Uterus (tissue), 4 donors: ENCODE results near the gene RBBP9. TPM values are rescaled to one million over a fixed set of nuclear protein-coding genes. Genes with fewer than 3 reads are reported as not detected.
A peak's percentile ranks its signal among the peaks of the same experiment; 100 is the strongest.

ENCODE experiments used
- DNase-seq, 2 donors: peaks; one replicate each; pipeline ENCODE4 v3.0.0-alpha.2; 2019 to 2020
- H3K27ac ChIP-seq, 2 donors: fragments of 200-600 bp; sonication (generic); 1 replicate in 1 of 2; 2 replicates in 1 of 2; pipeline ENCODE4 v1.5.1; 2016 to 2018
- H3K27me3 ChIP-seq, 2 donors: fragments of 200-600 bp; sonication (generic); one replicate each; pipeline ENCODE4 v1.5.1; 2018 to 2019; ENCODE audit warnings: control low read depth in 1 of 2
- H3K36me3 ChIP-seq, 2 donors: fragments of 200-600 bp; sonication (generic); one replicate each; pipeline ENCODE4 v1.5.1; 2019; ENCODE audit warnings: control low read depth in 1 of 2
- H3K4me1 ChIP-seq, 2 donors: fragments of 200-600 bp; sonication (generic); one replicate each; pipeline ENCODE4 v1.5.1; 2018 to 2019; ENCODE audit warnings: control low read depth in 1 of 2
- H3K4me3 ChIP-seq, 2 donors: fragments of 200-600 bp; sonication (generic); 1 replicate in 1 of 2; 2 replicates in 1 of 2; pipeline ENCODE4 v1.5.1; 2018 to 2019; ENCODE audit warnings: mild to moderate bottlenecking in 1 of 2
- H3K9me3 ChIP-seq, 2 donors: fragments of 200-600 bp; sonication (generic); one replicate each; pipeline ENCODE4 v1.5.1; 2019; ENCODE audit warnings: control low read depth in 1 of 2
- POLR2A ChIP-seq, 2 donors: fragments of 450-650 bp; IDR thresholded peaks; one replicate each; pipeline ENCODE4 v1.6.1; 2016; ENCODE audit warnings: antibody characterized with exemption in 2 of 2, mild to moderate bottlenecking in 1 of 2, moderate library complexity in 1 of 2
- intact Hi-C: fragments of 100-400 bp; cut with DNase I; formaldehyde crosslinking; loops from one replicate; pipeline ENCODE4 v1.15.1; 2023; ENCODE audit warnings: low total_unique reads
- total RNA-seq, 4 donors: library from RNA; depleted of rRNA in 3 of 4; stranded (reverse); fragments of >200 nt in 3 of 4; gene quantifications; one replicate each; pipeline versions ENCODE4 v1.1.0 to v1.2.4, GENCODE V29; 2014 to 2023
- TF ChIP-seq, protein P1 (sequence below), 4 experiments: fragments of 200-600 bp in 2 of 4; fragments of 450-650 bp in 2 of 4; sonication (generic) in 2 of 4; IDR thresholded peaks; one replicate each; pipeline ENCODE4 v1.5.1; 2016 to 2019; ENCODE audit warnings: antibody characterized with exemption in 4 of 4, mild to moderate bottlenecking in 2 of 4, moderate library complexity in 1 of 4
- donor health status: DM: yes; HTN: yes; CAD: no.

Gene RBBP9
- total RNA-seq, 4 donors from 2014 or later: 12.5 to 128 (median 40.7) TPM

DNA sequence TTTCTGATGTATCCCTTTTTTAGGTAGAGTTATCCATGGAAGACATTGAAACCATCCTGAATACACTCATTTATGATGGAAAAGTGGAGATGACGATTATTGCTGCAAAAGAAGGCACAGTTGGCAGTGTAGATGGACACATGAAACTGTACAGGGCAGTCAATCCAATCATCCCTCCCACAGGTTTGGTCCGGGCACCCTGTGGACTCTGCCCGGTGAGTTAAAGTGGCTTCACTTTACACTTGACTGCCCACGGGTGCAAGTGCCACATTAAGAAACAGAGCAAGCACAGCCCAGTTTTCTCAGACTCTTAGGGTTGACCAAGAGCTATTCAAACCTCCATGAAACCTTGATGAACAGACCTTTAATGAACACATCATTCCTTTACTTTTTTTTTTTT is 15.4 kb downstream of the RBBP9 start:
- H3K4me3 ChIP-seq: no peak overlapping the region
- no peaks in the 10 kb centered on the region for H3K36me3 ChIP-seq
- no peak for TF ChIP-seq POLR2A (IDR thresholded peaks at IDR 0.05)
- TF ChIP-seq, protein P1, sequence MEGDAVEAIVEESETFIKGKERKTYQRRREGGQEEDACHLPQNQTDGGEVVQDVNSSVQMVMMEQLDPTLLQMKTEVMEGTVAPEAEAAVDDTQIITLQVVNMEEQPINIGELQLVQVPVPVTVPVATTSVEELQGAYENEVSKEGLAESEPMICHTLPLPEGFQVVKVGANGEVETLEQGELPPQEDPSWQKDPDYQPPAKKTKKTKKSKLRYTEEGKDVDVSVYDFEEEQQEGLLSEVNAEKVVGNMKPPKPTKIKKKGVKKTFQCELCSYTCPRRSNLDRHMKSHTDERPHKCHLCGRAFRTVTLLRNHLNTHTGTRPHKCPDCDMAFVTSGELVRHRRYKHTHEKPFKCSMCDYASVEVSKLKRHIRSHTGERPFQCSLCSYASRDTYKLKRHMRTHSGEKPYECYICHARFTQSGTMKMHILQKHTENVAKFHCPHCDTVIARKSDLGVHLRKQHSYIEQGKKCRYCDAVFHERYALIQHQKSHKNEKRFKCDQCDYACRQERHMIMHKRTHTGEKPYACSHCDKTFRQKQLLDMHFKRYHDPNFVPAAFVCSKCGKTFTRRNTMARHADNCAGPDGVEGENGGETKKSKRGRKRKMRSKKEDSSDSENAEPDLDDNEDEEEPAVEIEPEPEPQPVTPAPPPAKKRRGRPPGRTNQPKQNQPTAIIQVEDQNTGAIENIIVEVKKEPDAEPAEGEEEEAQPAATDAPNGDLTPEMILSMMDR (IDR thresholded peaks at IDR 0.05): no peak
- H3K4me1 ChIP-seq: no peaks in the 10 kb centered on the region
- intact Hi-C loops: no loop called here
- H3K27ac ChIP-seq: no peak overlapping the region
- H3K9me3 ChIP-seq: no peaks in the 10 kb centered on the region
- no peaks in the 10 kb centered on the region for H3K27me3 ChIP-seq
- no peak for DNase-seq

DNA sequence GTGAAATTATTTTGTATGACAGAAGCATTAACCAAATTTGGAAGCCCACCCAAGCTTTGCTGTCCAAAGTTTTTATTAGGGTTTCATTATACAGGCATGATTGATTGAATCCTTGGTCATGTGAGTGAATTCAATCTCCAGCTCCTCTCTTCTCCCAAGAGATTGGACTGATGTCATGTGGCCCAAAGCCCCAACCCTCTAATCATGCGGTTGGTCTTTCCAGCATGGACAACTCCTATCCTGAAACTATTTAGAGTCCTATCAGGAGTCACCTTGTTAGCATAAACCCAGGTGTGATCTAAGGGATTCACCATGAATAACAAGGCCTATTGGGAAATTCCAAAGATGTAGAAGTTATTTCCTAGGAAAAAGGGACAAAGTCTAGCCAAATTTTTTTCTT is 19.2 kb downstream of the RBBP9 start:
- Histone ChIP-seq H3K36me3 (no peaks in the 10 kb centered on the region), H3K27me3 (no peaks in the 10 kb centered on the region), H3K27ac (no peak overlapping the region), H3K9me3 (no peaks in the 10 kb centered on the region), H3K4me3 (no peak overlapping the region), H3K4me1 (no peaks in the 10 kb centered on the region)
- TF ChIP-seq, protein P1 (IDR thresholded peaks at IDR 0.05): no peak
- no peak for TF ChIP-seq POLR2A (IDR thresholded peaks at IDR 0.05)
- DNase-seq: no peak
- intact Hi-C loops: no loop called here

DNA sequence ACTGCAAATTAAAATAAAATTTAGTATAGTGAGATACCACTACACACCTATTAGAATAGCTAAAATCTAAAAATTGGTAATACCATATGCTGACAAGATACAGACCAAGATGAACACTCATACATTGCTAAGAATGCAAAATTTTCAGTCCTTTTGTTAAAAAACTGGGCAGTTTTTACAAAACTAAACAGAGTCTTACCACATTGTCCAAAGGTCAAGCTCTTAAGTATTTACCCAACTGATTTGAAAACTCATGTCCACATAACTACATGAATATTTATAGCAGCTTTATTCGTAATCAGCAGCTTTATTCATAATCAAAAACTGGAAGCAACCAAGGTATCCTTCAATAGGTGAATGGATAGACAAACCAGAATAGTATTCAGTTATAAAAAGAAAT is 19.8 kb downstream of the RBBP9 start:
- Histone ChIP-seq H3K27me3 (no peaks in the 10 kb centered on the region), H3K4me3 (no peak overlapping the region), H3K27ac (no peak overlapping the region), H3K9me3 (no peaks in the 10 kb centered on the region), H3K4me1 (no peaks in the 10 kb centered on the region), H3K36me3 (no peaks in the 10 kb centered on the region)
- intact Hi-C loops: no loop called here
- no peak for DNase-seq
- no peak for TF ChIP-seq POLR2A (IDR thresholded peaks at IDR 0.05)
- TF ChIP-seq, protein P1 (IDR thresholded peaks at IDR 0.05): no peak

GRCh38 chr20:18466894-18467730 is 29.9 kb downstream of the RBBP9 start, which contains the start of the genes DZANK1 and POLR3F:
TSS of gene DZANK1 (minus strand) at chr20:18467030. CDS start at chr20:18465358, 1,672 bp downstream.
TSS of gene POLR3F (plus strand) at chr20:18467390. CDS start at chr20:18467507, 117 bp downstream.
- intact Hi-C loops: no loop called here
- H3K4me3 ChIP-seq: peak within 1 kb of the TSS; percentile 87 to 88
- peak in 1 of 2 donors; percentile 35 for TF ChIP-seq POLR2A (IDR thresholded peaks at IDR 0.05)
- TF ChIP-seq, protein P1 (IDR thresholded peaks at IDR 0.05): no peak
- H3K27ac ChIP-seq: peak within 1 kb of the TSS; percentile 83 to 84
- no peaks in the 10 kb centered on the region for H3K36me3 ChIP-seq
- H3K9me3 ChIP-seq: no peaks in the 10 kb centered on the region
- DNase-seq: peak; percentile 93 to 94
- no peaks in the 10 kb centered on the region for H3K27me3 ChIP-seq
- H3K4me1 ChIP-seq: peaks cover 0 to 10% of the 10 kb centered on the region in 2 donors

DNA sequence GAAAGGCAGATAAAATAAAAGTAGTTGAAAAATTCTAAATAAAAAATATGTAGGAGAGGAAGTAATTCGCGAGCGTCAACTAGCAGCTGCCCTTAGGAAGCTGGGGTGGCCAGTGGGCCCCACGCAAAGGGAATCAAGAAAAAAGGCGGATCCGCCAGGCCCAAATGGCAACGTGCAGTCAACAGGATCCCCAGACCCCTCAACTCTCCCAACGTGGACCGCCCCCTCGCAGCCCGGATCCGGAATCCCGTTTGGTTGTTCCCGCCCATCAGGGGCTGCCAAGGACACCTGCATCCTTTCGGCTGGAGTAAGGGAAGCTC is 30.5 kb downstream of the RBBP9 start:
- Histone ChIP-seq H3K4me1 (peaks cover 0 to 10% of the 10 kb centered on the region in 2 donors), H3K4me3 (peak overlapping the region; percentile 87 to 88), H3K27me3 (no peaks in the 10 kb centered on the region), H3K9me3 (no peaks in the 10 kb centered on the region), H3K36me3 (no peaks in the 10 kb centered on the region), H3K27ac (peak overlapping the region; percentile 83 to 84)
- no peak for DNase-seq
- TF ChIP-seq POLR2A (IDR thresholded peaks at IDR 0.05): no peak
- TF ChIP-seq, protein P1 (IDR thresholded peaks at IDR 0.05): no peak
- intact Hi-C loops: no loop called here
